Hippocampal formation (tissue), 2 donors: Measurements from ENCODE around the gene FZD8.

ENCODE experiments used
- DNase-seq, 2 donors: peaks; one replicate each; lab custom pipeline; 2025; lab: John Stamatoyannopoulos, UW

FZD8 gene

DNA sequence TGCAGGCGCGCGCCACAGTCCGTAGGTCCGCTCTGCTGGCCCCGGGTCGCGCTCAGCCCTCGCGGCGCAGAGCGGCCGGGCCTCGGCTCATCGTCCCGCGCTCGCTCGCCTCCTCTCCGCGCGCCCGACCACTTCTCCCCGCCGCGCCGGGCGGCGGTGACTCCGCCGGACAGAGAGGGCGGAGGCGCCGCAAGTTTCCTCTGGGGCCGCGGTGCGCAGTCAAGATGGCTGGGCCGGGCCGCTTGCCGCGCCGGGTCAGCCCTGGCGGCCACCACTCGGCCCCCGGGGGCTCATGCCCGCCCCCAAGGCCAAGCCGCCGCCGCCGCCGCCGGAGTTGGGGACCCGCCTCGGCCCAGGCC is 441 bp downstream of the FZD8 start:
- no peak for DNase-seq

DNA sequence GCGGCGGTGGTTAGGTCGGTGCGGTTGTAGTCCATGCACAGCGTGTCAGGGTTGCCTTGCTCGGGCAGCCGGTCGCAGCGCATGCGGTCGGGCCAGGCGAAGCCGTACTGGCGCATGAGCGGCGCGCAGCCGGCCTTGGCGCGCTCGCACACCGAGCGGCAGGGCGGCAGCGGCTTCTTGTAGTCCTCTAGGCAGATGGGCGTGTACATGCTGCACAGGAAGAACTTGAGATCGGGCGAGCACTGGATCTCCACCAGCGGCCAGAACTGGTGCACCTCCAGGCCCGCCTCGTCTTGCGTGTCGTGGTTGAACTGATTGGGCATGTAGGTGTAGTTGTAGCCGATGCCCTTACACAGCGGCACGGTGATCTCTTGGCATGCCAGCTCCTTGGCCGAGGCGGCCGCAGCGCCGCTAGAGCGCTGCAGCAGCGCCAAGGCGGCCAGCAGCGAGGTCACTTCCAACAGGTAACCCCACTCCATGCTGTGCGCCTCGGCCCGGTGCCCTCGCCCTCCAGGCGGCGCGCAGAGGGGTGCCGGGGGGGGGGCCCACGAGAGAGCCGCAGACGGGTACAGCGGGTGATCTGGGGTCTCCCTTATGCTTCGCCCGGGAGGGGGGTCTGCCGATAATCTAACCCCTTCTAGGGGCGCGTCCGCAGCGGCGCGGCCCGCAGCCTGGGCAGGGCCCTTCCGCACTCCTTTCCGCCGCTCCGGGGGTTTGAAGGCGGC is 983 bp downstream of the FZD8 start:
- peak in 1 of 2 donors; percentile 35 for DNase-seq

DNA sequence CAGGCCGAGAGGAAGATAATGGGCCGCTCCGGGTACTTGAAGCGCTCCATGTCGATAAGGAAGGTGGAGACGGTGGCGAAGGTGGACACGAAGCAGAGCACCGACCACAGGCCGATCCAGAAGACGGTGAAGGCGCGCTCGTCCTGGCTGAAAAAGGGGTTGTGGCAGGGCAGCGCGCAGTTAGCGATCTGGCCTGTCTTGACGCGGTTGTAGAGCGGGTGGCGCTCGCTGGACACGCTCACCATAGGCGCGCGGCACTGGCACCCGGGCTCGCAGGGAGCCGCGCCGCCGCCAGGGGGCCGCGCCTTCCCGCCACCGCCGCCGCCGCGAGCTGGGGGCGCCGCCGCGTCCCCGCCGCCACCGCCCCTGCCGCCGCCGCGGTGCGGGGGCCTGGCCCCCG is 1.6 kb downstream of the FZD8 start:
- DNase-seq: peak; percentile 46 to 47

- no peak for DNase-seq
These were observed 2.2 kb downstream of the FZD8 start for GRCh38 chr10:35639728-35640401.

DNA sequence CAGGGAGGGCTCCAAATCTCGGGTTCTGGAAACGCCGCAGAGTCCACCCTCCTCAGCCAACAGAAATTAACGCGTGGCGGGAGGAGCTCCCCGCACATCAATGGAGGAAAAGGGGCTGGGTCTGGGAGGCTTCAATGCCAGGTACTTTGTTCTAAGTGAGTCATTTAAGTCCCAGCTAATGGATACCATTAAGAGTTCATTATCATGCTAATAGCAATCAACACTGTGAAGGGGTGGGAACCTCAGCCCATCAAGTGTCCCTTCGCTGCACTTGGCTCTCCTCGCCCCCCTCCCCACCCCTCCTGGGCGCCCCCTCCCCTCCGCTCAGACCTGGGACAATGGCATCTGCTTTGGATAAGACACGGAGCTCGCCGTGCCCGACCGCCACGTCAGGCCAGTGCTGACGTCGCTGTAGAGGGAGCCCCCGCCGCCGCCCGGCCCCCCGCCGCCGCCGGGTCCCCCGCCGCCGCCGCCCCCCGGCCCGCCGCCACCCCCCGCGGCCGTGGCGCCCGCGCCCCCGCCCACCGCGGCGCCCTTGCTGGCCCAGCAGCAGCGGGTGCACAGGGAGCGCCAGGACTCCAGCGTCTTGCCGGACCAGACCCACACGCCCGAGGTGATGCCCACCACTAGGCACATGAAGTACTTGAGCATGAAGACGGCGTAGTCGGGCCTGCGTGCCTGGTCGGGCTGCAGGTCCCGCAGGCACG is 2.9 kb downstream of the FZD8 start:
- DNase-seq: no peak

- DNase-seq: no peak
These were observed 4.0 kb downstream of the FZD8 start for GRCh38 chr10:35638101-35638500.

DNA sequence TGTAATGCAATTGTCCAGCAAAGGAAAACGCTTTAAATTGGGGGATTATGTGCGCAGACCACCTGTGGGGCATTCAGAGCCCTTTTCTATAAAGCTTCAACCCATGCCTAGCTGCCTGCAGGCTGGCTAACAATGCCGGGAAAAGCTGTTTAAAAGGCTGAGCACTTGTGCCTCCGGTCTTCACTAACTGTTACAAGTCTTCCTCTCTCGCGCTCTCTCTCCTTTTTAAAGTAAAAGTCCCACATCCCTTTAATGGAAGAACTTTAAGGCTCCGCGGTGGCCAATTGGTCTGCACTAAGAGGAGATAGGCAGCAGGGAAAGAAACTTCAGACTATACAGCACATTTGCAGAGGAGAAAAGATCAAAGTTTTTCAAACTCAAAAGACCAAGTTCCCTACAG is 4.6 kb downstream of the FZD8 start:
- DNase-seq: no peak

GRCh38 chr10:35636956-35637355 is 5.1 kb downstream of the FZD8 start:
- no peak for DNase-seq

DNA sequence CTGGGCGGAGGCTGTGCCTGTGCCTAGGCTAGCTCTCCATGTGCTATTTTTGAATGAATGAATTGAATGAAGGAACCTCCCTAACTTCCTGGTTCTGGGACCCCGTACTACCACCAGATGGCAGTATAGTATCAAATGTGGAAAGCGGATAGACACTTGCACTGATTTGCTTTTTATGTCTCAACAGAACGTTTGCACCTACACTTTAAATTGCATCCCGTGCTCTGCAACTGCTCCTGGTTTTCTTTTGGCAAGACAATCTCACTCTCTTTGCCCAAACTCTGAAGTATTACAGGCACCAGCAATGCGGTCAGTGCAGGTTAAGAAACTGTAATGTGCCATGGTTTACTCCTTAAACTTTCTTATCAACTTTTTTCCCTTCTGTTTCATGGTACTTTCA is 6.5 kb downstream of the FZD8 start:
- peak; percentile 28 to 83 for DNase-seq

DNA sequence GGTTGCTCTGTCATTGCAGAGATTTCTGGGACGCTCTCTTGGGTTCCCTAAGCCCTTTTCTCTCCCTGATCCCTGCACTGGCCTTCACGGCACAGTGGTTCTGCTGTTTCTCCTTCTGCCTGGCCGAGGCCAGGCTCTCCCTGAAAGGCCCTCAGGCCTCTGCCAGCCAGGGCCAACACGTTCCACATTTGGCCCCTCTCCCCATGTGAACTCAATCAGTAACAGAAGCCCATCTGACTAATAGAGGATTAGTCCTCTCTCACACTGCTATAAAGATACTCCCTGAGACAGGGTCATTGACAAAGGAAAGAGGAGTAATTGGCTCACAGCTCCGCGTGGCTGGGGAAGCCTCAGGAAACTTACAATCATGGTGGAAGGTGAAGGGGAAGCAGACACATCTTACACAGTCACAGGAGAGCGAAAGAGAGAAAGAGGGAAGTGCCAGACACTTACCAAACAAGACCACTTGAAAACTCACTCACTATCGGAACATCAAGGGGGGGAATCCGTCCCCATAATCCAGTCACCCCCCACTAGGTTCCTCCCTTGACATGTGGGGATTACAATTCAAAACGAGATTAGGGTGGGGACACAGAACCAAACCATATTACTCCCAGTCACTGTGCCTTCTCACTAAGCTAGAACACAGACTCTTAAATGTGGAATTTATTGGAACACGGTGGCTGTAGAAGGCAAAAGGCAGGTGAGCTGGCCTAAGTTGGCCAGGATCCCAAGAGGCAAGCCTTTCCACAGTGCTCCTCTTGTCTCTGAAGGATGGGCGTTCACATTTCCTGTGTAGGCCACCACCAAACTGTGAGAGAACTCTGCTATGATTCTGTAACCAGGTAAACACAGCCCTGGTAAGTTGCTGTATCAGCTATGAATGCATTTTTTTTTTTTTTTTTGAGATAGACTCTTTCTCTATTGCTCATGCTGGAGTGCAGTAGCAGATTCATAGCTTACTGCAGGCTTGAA is 8.8 kb downstream of the FZD8 start:
- no peak for DNase-seq

- no peak for DNase-seq
These were observed 10.1 kb downstream of the FZD8 start for GRCh38 chr10:35632027-35632426.

DNA sequence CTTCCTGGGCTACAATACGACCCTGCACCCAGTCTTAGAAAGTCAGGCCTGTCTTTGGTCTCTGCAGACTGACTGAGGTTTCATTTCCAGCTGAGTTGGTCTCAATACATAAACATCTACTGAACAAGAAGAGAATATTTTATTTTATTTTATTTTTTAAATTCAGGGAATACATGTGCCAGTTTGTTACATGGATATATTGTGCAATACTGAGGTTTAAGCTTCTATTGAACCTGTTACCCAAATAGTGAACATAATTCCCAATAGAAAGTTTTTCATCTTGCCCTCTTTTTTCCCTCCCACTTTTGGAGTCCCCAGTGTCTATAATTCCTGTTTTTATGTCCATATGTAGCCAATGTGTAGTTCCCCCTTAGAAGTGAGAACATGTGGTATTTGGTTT is 10.7 kb downstream of the FZD8 start:
- no peak for DNase-seq

DNA sequence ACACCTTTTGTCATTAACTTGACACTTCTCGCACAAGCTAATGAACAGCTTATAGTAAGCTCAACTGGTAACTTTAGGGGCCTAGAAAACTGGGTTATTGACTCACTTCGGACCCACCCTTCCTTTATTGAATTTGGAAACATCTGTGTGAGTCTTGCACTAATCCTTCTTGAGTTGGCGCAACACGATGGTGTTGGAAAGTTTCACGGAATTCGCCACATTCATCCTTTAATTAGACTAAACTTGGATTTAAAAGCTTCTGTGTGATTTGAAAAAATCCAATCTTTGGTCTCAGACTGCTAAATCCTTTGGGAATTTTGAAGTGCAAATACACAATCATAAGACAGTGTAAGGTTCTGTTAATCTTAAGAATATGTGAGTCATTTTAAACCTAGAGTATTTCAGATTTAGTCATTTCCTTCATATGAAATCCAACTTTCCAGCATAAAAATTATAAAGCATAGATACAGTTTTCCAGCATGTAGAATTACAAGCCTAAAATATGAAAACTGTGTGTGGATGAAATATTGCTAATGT is 15.1 kb downstream of the FZD8 start:
- no peak for DNase-seq

GRCh38 chr10:35614312-35614711 is 27.8 kb downstream of the FZD8 start:
- no peak for DNase-seq

GRCh38 chr10:35613597-35614226 is 28.4 kb downstream of the FZD8 start:
- DNase-seq: no peak

DNA sequence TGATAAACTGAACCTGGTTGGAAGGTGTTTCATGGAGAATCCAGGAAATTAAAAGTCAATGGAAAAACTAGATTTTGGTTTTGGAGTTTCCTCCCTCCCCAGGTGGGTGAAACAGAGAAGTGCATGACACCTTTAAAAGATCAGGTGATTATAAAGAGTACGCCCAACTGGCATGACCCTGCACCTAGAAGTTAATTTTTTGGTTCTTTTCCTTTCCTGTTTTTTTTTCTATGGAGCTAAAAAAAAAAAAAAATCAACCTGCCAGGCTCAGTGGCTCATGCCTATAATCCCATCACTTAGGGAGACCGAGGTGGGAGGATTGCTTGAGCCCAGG is 29.0 kb downstream of the FZD8 start:
- no peak for DNase-seq

- DNase-seq: no peak
These were observed 29.6 kb downstream of the FZD8 start for GRCh38 chr10:35612385-35613106.

GRCh38 chr10:35611750-35612149 is 30.3 kb downstream of the FZD8 start:
- DNase-seq: no peak

DNA sequence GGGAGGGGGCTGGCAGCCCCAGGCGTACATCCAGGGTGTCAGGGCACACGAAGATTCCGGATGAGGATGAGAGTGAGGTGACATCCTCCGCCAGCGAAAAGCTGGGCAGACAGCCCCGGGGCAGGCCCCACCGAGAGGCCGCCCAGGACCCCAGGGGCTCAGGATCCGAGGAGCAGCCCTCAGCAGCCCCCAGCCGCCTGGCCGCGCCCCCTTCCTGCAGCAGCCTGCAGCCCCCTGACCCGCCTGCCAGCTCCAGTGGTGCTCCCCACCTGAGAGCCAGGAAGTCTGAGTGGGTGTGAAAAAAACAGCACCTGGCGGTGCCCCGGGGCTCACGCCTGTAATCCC is 33.8 kb downstream of the FZD8 start:
- no peak for DNase-seq

GRCh38 chr10:35607475-35608327 is 34.4 kb downstream of the FZD8 start:
- no peak for DNase-seq
